ENCODE results near the gene NEMP1. TPM values are rescaled to one million over a fixed set of nuclear protein-coding genes. Genes with fewer than 3 reads are reported as not detected.

Gene NEMP1
- total and polyA plus RNA-seq, 2 of the 8 experiments (the other 6 are each of a cell fraction or from before 2014, with no cell fraction given), result 30.1 to 43.2 TPM

DNA sequence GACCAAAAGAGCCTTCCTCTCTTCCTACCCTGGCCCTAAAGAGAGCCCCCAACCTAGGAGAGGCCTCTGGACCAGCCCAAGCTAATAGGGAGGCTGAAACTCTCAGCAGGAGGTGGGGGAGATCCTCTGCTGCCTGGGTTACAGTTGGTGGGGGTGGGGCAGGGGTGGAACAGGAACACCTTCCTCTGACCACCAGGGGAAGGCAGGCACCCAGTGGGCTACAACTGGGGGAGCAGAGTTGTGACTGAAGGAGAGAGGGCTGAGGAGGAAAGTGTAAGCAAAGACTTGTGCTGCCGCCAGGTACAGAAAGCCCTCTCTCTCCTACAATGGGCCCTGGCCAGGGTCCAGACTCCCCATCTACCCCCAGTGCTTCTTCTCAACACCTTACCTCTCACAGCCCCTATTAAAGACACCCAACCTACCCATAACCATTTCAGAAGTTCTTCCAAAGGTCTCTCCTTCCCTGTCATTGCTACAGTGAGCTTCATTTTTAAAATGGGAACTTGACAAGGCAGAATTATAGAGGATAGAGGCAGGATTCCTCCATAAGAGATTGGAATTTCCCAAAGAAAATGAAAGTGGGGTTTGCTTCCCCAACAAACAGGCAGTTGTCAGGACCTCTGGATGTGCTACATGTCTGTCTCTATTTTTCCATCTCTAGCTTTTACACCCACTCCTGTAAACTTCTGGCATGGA is 30.0 kb downstream of the NEMP1 start:
- no peak overlapping the region for H4K91ac ChIP-seq (replicated peaks; ENCODE audit: insufficient read length, low read length)
- no peak overlapping the region for H2BK20ac ChIP-seq (ENCODE audit: low read length)
- H3K9me3 ChIP-seq (ENCODE audit: insufficient read depth in 2 of 2, low read depth in 1 of 2, low read length in 1 of 2), result no peaks in the 10 kb centered on the region
- DNase-seq (ENCODE audit: low read depth in 1 of 2, low spot score in 2 of 2) (no peak), FAIRE-seq (no peak)
- H3K9ac ChIP-seq (replicated peaks in 1 of 4; ENCODE audit: extremely low read depth in 1 of 4, low read depth in 3 of 4, low read length in 3 of 4), result no peak overlapping the region
- ChIA-PET CTCF (ENCODE audit: partially characterized antibody) (interaction anchor here (0.6 to 7.5 kb wide), 11 partner anchors 9 to 324 kb away, joined by 3 to 77 read pairs (median 5); partner anchors contain the start of genes STAT6 and TAC3), POLR2A (ENCODE audit: partially characterized antibody) (interaction anchor here (0.9 to 3.5 kb wide), 6 partner anchors 8 to 124 kb away, joined by 3 to 11 read pairs (median 5); partner anchors contain the start of gene TAC3)
- no peak overlapping the region for H3K56ac ChIP-seq (replicated peaks; ENCODE audit: insufficient read length, low read depth, low read length)
- H4K8ac ChIP-seq (ENCODE audit: extremely low read depth, insufficient read depth, low read length), result no peak overlapping the region
- no peaks in the 10 kb centered on the region for H3K27me3 ChIP-seq (replicated peaks in 1 of 4; ENCODE audit: control insufficient read depth in 3 of 4, extremely low read depth in 1 of 4, insufficient read depth in 3 of 4, low read length in 3 of 4)
- no peaks in the 10 kb centered on the region for H3K23me2 ChIP-seq (ENCODE audit: low read depth, low read length)
- no peak overlapping the region for H2AFZ ChIP-seq (ENCODE audit: low read length)
- H3K4me1 ChIP-seq (replicated peaks in 1 of 4; ENCODE audit: control insufficient read depth in 3 of 4, insufficient read depth in 4 of 4, low read length in 3 of 4), result no peaks in the 10 kb centered on the region
- H4K5ac ChIP-seq (ENCODE audit: insufficient read length, low read depth, low read length), result no peak overlapping the region
- H3K36me3 ChIP-seq (ENCODE audit: control insufficient read depth in 2 of 4, insufficient read depth in 4 of 4, low read length in 3 of 4), result no peaks in the 10 kb centered on the region
- no peak overlapping the region for H3K18ac ChIP-seq (ENCODE audit: extremely low read depth, low read length)
- WGBS, 2 experiments (ENCODE audit: extremely low coverage in 1 of 2, insufficient coverage in 1 of 2, insufficient read length in 1 of 2, insufficient replicate concordance in 2 of 2, low coverage in 1 of 2, low lambda C conversion rate in 2 of 2, missing lambda C conversion rate in 1 of 2), result 86% methylated on average over 1 of the region's 1 CpG; no CpG with 5 or more reads in 1 of the 2 experiments
- no peak overlapping the region for H3K14ac ChIP-seq (ENCODE audit: insufficient read length)
- H3K4me2 ChIP-seq (ENCODE audit: insufficient read depth in 1 of 2, low read depth in 2 of 2, low read length in 2 of 2), result no peak overlapping the region
- no peak for TF ChIP-seq SP2 (IDR thresholded peaks at IDR 0.05; ENCODE audit: low read length)
- TF ChIP-seq, protein P1, sequence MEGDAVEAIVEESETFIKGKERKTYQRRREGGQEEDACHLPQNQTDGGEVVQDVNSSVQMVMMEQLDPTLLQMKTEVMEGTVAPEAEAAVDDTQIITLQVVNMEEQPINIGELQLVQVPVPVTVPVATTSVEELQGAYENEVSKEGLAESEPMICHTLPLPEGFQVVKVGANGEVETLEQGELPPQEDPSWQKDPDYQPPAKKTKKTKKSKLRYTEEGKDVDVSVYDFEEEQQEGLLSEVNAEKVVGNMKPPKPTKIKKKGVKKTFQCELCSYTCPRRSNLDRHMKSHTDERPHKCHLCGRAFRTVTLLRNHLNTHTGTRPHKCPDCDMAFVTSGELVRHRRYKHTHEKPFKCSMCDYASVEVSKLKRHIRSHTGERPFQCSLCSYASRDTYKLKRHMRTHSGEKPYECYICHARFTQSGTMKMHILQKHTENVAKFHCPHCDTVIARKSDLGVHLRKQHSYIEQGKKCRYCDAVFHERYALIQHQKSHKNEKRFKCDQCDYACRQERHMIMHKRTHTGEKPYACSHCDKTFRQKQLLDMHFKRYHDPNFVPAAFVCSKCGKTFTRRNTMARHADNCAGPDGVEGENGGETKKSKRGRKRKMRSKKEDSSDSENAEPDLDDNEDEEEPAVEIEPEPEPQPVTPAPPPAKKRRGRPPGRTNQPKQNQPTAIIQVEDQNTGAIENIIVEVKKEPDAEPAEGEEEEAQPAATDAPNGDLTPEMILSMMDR (IDR thresholded peaks at IDR 0.05; ENCODE audit: control extremely low read depth in 1 of 3, insufficient read depth in 1 of 3, low read depth in 1 of 3, low read length in 3 of 3), result peak in 2 of 3 experiments; percentile 7 to 20; a peak in 2 of 4 replicates
- no peak overlapping the region for H3K4me3 ChIP-seq (ENCODE audit: extremely low read depth in 1 of 4, insufficient read depth in 2 of 4, low read depth in 3 of 4, low read length in 4 of 4)
- no peaks in the 10 kb centered on the region for H3K79me1 ChIP-seq (ENCODE audit: low read depth, low read length)
- no peak overlapping the region for H2BK12ac ChIP-seq (ENCODE audit: low read depth, low read length)
- no peaks in the 10 kb centered on the region for H3K79me2 ChIP-seq (ENCODE audit: control insufficient read depth in 1 of 2, insufficient read depth in 2 of 2, low read length in 2 of 2)
- 0 out of 2 replicates have a peak overlapping the region, but pooled peaks have one; percentile 88 for H2BK15ac ChIP-seq (ENCODE audit: low read length)
- no peak overlapping the region for H3K23ac ChIP-seq (ENCODE audit: insufficient read length)
- no peak overlapping the region for H2BK120ac ChIP-seq (replicated peaks; ENCODE audit: low read depth, low read length)
- H4K20me1 ChIP-seq (replicated peaks in 1 of 2; ENCODE audit: control insufficient read depth in 1 of 2, insufficient read depth in 2 of 2, low read length in 2 of 2), result no peaks in the 10 kb centered on the region
- no peak overlapping the region for H3K4ac ChIP-seq (replicated peaks; ENCODE audit: insufficient read length, low read depth, low read length)
- H3K27ac ChIP-seq (ENCODE audit: low read depth, low read length), result no peak overlapping the region
- H2BK5ac ChIP-seq (ENCODE audit: low read depth, low read length), result no peak overlapping the region; the same call in 1 of the 2 replicates
- H2AK5ac ChIP-seq (ENCODE audit: low read depth, low read length), result no peak overlapping the region
